Measurements from ENCODE around the gene PTMS. TPM values are rescaled to one million over a fixed set of nuclear protein-coding genes. Genes with fewer than 3 reads are reported as not detected.
A peak's percentile ranks its signal among the peaks of the same experiment; 100 is the strongest.
"Not testable (repeated sequence)": the region's sequence is repeated elsewhere in the genome, so short reads cannot be mapped to it uniquely, and the experiment has no call there.

The PTMS gene
- total and polyA plus RNA-seq, 7 donors = 93.2 to 392 (median 198) TPM

GRCh38 chr12:6735448-6736191 is 30.5 kb upstream of the PTMS start:
- H3K27ac ChIP-seq = peak overlapping the region; percentile 42 to 67 (median 60)
- intact Hi-C loops (cut with DNase I) = loop anchor here (1.0 to 2.0 kb wide), 2 partner anchors 44 to 89 kb away; no protein-coding TSS in a partner anchor
- DNase-seq = peak; percentile 81
- H3K9me3 ChIP-seq = no peaks in the 10 kb centered on the region
- peaks cover 8 to 28% (median 11%) of the 10 kb centered on the region in 4 donors for H3K36me3 ChIP-seq
- WGBS, 2 donors = 33 to 46% methylated on average over 8 of the region's 8 CpGs
- H3K27me3 ChIP-seq = no peaks in the 10 kb centered on the region
- H3K4me1 ChIP-seq = peaks cover 0 to 10% (median 5%) of the 10 kb centered on the region in 4 donors
- TF ChIP-seq EP300 (IDR thresholded peaks at IDR 0.05) (no peak), POLR2A (IDR thresholded peaks at IDR 0.05) (no peak), POLR2AphosphoS5 (IDR thresholded peaks at IDR 0.05) (peak in 1 of 4 donors; percentile 32), CTCF (IDR thresholded peaks at IDR 0.05) (peak; percentile 53 to 73 (median 71))
- H3K4me3 ChIP-seq = no peak overlapping the region

DNA sequence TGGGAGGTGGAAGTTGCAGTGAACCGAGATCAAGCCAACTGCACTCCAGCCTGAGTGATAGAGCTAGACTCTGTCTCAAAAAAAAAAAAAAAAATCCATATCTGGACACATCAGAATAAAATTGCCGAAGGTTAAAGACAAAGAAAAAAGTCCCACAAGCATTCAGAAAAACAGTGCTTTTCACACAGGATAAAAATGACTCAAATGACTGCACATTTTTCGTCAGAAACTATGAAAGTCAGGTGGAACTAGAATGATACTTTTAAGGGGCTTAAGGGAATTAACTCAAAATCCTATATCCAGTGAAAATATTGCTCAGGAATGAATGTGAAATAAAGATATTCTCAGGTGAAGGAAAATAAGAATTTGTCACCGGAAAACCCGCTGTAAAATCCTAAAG is 29.4 kb upstream of the PTMS start:
- Histone ChIP-seq H3K9me3 (no peaks in the 10 kb centered on the region), H3K4me1 (peaks cover 0 to 10% (median 5%) of the 10 kb centered on the region in 4 donors), H3K27me3 (no peaks in the 10 kb centered on the region), H3K4me3 (no peak overlapping the region), H3K36me3 (peaks cover 0 to 16% (median 1%) of the 10 kb centered on the region in 4 donors), H3K27ac (no peak overlapping the region)
- DNase-seq = no peak
- TF ChIP-seq CTCF (IDR thresholded peaks at IDR 0.05) (no peak), POLR2AphosphoS5 (IDR thresholded peaks at IDR 0.05) (no peak), POLR2A (IDR thresholded peaks at IDR 0.05) (no peak), EP300 (IDR thresholded peaks at IDR 0.05) (no peak)
- WGBS, 2 donors = 94 to 95% methylated on average over 5 of the region's 5 CpGs
- intact Hi-C loops (cut with DNase I) = no loop called here

DNA sequence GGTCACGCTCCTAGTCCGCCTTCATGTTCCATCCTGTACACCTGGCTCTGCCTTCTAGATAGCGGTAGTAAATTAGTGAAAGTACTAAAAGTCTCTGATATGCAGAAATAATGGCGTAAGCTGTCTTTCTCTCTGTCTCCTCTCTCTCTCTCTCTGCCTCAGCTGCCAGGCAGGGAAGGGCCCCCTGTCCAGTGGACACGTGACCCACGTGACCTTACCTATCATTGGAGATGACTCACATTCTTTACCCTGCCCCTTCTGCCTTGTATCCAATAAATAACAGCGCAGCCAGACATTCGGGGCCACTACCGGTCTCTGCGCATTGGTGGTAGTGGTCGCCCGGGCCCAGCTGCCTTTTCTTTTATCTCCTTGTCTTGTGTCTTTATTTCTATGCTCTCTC is 24.1 kb upstream of the PTMS start:
- H3K9me3 ChIP-seq; DNase-seq; H3K4me1 ChIP-seq; H3K27me3 ChIP-seq; H3K27ac ChIP-seq; H3K4me3 ChIP-seq; intact Hi-C loops (cut with DNase I): not testable (repeated sequence)
- peaks cover 0 to 11% (median 2%) of the 10 kb centered on the region in 4 donors for H3K36me3 ChIP-seq
- WGBS, 2 donors = 75 to 89% methylated on average over 12 of the region's 12 CpGs

GRCh38 chr12:6742834-6743233 is 23.3 kb upstream of the PTMS start:
- Histone ChIP-seq H3K27ac (no peak overlapping the region), H3K4me1 (no peaks in the 10 kb centered on the region), H3K36me3 (peaks cover 1 to 18% (median 7%) of the 10 kb centered on the region in 4 donors), H3K9me3 (no peaks in the 10 kb centered on the region), H3K4me3 (no peak overlapping the region), H3K27me3 (no peaks in the 10 kb centered on the region)
- 73 to 86% methylated on average over 3 of the region's 3 CpGs for WGBS, 2 donors
- intact Hi-C loops (cut with DNase I) = no loop called here
- no peak for DNase-seq
- TF ChIP-seq EP300 (IDR thresholded peaks at IDR 0.05) (no peak), POLR2AphosphoS5 (IDR thresholded peaks at IDR 0.05) (no peak), CTCF (IDR thresholded peaks at IDR 0.05) (no peak), POLR2A (IDR thresholded peaks at IDR 0.05) (no peak)

- 37 to 63% methylated on average over 7 of the region's 7 CpGs for WGBS, 2 donors
- H3K4me3 ChIP-seq; H3K9me3 ChIP-seq; H3K27ac ChIP-seq; H3K4me1 ChIP-seq; DNase-seq; H3K27me3 ChIP-seq; intact Hi-C loops (cut with DNase I): not testable (repeated sequence)
- H3K36me3 ChIP-seq = peaks cover 6 to 23% (median 12%) of the 10 kb centered on the region in 4 donors
Measured at GRCh38 chr12:6743300-6743699, 22.9 kb upstream of the PTMS start.

Data from sigmoid colon (tissue), 7 donors.